HG03558 (cell line): Measurements from ENCODE around the gene IL26.
A peak's percentile ranks its signal among the peaks of the same experiment; 100 is the strongest.
"Not testable (repeated sequence)": the region's sequence is repeated elsewhere in the genome, so short reads cannot be mapped to it uniquely, and the experiment has no call there.

ENCODE experiments used
- ATAC-seq: cut with Tn5 transposase; IDR thresholded peaks from one replicate; pipeline ENCODE4 v1.9.1; 2021; ENCODE audit warnings: moderate number of reproducible peaks; ENCODE audit not compliant: unreplicated experiment; ENCODE audit errors: extremely low read depth

The IL26 gene

DNA sequence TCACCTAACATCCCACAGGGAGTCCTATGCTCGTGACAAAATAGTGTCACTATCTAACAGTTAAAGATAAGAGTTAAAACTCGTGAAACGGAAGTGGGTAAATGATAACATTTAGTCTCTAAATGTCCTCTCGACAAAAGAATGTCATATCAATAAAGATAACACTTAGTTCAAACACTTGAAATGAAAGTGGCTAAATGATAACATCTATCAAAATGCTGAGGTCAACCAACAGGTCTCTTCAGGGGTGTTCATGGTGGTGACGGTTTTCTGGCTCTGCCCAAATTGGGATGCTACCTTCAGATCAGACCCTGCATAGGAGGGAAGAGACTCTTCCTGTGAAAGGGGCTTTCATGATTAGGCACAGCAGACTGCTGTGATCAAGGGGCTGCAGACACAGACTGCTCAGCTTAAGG is 22.1 kb downstream of the IL26 start:
- ATAC-seq: no peak

DNA sequence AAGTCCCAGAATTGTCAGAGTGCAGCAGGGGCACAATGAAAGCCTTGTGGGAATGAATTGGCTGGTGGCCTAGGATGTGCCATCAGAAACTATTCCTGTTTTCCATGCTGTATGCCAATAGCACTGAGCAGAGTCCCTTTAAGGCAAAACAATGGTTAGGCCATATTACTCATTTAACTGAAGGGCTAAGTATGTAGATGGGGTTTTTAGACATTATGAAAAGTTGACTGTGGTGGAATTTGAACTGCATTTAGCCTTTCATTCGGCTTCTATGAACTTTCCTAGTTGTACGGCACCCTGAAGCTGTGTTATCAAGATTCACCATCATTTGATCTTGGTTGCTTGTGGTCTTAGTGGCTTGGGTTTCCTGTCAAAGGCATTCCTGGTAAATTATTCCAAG is 24.8 kb downstream of the IL26 start:
- ATAC-seq: no peak

DNA sequence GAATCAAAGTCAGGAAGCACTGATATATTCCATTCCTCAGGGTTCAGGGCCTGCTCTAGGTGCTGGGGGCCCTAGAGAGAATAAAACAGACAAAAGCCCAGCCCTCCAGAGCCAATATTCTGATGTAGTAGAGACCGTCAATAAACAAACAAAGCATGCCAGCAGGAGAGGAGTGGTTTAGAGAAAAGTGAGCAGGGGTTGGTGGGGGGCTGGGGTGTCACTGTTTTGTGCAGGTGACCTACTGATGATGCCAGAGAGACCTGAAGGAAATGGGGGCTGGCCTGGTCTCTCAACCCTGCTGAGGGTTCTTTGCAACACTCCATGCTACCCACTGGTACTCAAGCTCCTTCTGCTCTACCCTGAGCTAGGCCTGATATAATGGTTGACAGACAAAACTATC is 26.5 kb downstream of the IL26 start:
- ATAC-seq: no peak

DNA sequence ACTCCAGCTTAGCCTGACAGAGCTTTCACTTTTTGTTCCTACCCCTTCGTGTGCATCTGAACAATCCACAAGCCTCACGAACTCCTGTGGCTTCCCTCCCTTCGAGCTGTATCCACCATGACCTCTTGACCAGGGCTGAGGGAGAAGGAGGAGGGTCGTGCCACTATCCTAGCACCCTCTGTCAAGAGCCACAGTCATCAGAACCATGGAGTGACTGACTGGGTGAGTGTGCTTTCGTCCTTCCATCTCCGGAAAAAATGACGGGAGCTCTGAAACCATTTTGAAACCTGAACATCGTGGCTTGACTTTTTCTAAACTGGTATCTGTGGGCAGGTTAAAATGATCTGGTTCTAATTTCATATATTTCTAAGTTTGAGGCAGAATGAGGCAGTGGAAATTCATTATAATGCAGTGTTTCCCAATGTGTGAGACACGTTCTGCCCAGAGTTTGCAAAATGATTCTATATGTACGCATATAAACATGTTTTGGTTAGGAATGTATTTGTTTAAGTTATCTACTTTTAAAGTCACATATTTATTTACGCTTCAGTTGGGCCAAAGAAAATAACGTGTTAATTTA is 27.0 kb downstream of the IL26 start:
- ATAC-seq: no peak

DNA sequence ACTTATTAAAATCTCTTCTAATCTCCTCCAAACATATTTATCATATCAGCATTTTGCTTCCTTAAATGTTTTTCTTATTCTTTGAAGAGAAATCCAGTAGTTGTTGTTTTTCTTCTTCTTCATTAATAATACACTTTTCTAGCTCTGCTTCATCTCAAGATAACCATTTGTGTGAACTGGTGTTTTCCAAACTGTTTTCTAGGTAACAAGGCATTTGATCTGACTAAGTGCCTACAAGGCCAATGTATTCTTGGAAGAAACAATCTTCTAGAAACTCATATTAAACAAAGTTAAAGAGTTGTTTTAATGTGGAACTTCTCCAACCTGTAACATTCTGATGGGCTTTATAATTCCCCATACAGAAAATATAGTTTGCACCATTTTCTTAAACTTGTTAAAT is 35.3 kb downstream of the IL26 start:
- ATAC-seq: no peak

DNA sequence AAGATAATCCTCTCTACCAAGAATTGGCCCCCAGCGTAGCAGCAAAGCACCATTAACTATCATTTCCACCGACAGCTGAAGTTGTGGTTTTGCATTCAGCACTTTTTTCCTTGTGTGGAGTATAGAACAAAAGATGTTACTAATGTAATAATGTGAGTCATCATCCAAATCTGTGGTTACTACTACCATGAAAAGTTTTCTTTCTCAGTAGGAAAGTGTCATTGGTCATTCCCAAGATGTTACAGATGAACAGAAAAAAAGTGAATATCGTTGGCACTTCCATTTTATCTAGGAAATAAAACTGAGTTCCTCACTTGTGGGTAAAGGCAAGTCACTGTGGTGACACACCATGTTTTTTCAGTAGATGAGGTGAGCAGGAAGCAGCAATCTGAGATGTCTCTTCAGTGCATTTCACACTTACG is 35.8 kb downstream of the IL26 start:
- ATAC-seq: no peak

DNA sequence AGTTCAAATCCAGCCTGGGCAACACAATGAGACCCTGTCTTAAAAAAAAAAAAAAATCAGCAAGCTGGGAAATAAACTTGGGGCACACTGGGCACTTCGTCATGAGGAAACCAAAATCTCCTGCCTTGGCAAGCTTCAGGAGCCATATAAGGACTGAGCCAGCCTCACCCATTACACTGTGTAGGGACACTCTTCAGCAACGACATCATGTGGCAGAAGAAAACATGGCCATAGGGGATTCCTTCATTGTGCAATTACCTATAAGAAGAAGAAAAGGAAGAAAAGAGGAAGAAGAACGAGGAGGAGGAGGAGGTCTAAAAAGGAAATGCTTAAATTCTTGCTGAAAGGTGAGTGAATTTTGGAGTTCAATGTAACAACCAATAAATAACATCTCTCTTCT is 40.0 kb downstream of the IL26 start:
- ATAC-seq: no peak

DNA sequence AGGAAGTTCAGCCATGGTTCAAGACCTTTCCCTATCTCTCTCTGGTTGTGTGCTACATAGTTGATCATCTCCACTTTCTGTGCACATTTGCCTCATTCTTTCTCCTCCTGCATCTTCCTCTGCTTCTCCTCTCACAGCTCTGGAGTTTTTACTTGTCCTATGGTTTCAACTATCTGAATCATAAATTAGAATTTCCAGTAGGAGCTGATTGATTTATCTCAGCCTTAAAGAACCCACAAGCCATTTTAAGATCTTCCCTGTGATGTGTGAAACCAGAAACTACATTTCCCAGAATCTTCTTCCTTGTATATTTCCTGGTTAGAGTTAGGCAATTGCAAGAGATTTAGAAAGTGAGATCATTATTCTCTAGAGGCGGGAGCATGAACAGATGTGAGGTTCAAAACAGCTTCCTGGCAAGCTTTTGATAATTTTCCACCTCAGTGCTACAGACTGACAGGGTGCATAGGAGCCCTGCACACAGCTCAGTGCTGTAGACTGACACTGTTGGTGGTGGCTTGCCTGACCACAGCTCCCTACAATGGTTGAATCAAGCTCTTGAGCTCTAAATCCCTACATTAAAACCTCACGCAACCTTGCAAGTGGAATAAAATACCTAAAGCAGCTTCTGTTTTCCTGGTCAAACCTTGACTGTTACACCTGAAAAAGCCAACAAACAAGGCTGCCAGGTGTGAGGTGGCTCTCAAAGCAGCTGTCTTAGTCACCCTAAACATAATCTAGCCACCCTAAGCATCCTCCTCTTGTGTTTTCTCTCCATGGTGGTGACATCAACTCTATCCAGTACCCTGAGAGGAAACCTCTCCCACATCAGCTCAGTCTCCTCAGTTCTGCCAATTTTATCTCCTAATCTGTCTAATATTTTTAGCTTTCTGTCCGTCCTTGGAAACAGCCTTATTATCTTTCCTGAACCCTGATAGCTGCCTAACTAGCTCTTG is 44.5 kb downstream of the IL26 start:
- ATAC-seq: peak; percentile 49

DNA sequence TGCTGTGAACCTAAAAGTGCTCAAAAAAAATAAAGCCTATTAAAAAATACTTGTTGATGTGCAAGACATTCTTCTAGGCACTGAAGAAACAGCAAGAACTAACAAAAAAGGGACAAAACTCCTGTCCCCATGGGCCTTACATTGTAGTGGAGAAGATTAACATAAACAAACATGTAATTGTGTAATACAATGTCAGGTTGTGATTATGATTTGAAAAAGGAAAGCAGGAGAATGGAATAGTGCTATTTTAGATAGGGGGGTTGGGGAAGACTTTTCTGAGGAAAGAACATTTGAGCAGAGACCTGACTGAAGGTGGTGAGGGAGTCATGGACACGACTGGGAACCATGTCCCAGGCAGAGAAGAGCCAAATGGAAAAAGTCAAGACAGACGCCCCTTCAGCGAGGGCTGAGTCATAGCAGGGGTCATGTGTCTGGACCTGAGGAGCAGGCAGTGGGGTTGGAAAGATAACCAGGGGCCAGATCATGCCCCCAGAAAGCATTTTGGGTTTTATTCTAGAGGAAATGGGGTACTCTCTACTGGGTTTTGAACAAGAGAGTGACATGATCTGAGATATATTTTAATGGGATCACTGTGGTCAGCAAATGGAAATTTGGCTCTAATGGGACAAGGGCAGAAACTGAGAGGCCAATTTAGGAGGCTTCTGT is 46.7 kb downstream of the IL26 start:
- ATAC-seq: no peak

DNA sequence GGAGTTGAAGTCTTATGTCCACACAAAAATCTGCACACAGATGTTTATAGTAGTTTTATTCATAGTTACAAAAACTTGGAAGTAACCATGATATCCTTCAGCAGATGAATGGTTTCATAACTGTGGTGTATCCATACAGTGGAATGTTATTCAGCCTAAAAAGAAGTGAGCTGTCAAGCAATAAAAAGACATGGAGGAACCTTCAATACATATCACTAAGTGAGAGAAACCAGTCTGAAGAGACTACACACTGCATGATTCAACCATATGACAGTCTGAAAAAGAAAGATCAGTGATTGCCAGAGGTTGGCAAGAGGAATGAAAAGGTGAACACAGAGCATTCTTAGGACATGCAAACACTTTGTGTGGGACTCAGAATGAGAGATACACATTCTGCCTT is 47.4 kb downstream of the IL26 start:
- no peak for ATAC-seq

DNA sequence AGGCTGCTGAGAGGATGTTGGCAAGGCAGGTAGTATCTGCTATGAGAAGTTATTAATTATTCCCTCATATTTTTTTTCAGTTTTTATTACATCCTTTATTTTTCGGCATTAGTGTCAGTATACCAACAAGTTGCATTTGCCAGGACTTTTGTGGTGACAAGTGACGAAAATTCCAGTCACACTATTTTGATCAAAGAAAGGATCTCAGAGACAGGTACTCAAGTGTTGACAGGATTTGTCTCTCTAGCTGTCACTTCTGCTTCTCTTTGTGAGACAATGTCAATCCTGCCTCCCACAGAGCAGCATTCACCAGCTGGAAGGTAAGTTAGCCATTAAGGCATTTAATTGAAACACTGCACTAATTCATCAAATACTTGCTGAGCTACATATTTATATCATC is 48.0 kb downstream of the IL26 start:
- no peak for ATAC-seq

DNA sequence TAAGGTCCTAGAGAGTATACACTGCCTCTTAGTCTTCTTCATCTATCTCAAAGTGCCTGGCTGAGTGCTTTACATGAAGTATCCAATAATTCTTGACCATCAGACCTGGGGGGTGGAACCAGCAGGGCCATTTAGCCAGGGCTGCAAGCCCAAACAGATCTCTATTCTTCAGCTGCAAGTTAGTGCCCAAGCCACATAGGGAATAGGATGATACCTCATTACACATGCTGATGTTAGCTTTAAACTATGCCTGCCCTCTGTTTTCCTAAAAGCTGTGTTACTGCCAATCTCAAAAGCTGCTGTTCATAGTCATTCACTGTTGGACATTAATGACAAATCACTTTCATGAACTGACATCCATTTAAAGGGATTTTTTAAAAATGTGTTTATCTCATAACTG is 49.4 kb downstream of the IL26 start:
- ATAC-seq: no peak

DNA sequence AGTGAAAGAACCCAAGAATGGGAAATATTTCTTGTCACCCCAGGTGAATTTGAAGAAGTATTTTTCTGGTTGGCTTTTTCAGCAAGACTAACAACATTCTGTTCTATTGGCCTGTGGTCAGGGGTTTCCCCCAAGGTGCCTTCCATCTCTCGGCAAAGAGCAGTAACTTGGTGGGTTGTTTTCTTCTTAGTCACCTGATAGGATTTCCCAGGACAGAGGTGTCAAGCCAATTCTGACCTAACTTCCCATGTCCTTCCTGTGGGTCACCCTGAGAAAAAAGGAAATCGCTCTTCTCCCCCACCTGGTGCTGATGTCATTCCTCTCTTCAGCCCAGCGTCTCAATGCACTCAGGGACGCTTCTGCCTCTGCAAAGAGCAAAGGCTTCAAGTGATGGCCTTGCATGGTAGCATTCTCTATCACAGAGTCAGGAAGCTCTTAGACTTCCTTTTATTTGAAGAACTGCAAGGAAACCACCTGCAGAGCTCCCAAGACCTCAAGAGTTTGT is 50.0 kb downstream of the IL26 start:
- ATAC-seq: peak; percentile 75

DNA sequence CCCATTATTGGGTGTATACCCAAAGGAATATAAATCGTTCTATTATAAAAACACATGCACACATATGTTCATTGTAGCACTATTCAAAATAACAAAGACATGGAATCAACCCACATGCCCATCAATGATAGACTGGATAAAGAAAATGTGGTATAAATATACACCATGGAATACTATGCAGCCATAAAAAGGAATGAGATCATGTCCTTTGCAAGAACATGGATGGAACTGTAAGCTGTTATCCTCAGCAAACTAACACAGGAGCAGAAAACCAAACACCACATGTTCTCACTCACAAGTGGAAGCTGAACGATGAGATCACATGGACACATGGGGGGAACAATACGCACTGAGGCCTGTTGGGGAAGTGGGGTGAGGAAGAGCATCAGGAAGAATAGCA is 50.8 kb downstream of the IL26 start:
- ATAC-seq: not testable (repeated sequence)

DNA sequence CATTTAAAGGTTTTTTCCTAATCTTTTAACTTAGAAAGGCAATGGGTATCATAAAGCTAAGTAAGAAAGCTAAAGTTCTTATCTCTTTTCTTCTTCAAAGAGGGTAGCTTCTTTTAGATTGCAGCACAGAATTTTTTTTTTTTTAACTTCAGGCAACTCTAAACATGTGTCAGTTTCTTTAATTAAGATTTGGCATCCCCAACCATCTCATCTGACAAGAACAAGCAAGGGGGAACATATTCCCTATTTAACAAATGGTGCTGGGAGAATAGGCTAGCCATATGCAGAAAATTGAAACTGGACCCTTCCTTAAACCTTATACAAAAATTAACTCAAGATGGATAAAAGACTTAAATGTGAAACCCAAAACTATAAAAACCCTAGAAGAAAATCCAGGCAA is 51.8 kb downstream of the IL26 start:
- ATAC-seq: no peak

DNA sequence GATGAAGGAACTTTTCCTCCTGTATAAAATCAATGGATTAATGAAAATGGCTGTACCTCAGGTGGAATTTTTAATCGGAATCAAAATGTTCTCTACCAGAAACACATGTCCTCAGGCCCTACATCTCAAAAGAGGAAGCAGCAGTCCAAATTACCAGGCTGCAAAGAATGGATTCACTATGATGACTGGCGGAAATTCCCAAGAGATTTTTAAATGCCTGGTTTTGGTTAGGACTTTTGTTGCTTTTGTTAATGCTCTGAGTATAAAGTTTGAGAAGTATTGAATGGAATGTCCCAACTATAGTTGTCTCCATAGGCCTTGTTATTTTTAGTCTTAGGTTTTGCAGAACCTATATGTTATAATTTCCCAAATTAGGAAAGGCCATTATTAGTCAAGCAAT is 54.9 kb downstream of the IL26 start:
- ATAC-seq: no peak

DNA sequence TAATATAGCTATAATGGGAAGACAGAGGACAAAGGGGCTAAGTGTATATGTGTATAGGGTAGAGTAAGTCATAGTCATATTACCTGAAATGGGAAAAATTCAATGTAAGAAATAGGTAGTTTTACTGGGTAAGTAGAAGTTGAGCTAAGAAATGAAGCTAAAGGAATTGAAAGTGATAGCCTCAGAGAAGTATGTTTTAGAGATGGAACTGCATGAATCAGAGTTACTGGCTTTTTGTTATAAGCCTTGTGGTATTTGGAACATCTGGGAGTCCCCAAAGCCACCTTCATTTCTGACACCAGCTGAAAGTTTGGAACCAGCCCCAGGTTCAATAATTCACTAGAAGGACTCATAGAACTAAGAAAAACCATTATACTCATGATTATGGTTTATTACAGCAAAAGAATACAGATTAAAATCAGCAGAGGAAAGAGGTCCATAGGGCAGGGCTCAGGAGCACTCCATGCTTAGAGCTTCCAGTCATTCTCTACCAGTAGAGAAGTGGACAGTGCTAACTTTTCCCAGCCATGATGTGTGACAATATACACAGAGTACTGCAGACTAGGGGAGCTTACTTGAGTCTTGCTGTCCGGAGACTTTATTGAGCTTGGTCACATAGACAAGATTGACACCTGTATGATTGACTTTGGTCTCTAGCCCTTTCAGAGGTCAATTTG is 56.3 kb downstream of the IL26 start:
- no peak for ATAC-seq

DNA sequence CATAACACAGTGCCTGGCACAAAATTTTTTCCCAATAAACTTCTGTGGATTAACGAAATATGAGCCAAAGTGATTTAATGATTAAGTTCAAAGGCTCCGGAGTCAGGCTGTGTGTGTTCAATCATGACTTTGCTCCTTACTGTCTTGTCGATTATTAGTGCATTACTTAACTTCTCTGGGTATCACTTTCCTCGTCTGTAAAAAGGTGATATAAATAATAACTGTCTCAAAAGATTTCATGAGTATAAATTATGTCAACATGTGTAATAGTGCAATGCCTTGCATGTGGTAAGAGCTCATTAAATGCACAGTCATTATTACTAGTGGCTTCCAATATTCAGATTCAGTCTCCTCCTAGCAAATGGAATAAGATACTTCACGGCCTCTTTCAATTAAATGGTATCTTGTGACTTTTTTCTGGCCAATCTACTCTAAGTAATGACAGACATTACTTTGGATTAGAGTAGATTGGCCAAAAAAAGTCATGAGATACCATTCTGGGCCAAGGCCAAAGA is 59.2 kb downstream of the IL26 start:
- no peak for ATAC-seq

DNA sequence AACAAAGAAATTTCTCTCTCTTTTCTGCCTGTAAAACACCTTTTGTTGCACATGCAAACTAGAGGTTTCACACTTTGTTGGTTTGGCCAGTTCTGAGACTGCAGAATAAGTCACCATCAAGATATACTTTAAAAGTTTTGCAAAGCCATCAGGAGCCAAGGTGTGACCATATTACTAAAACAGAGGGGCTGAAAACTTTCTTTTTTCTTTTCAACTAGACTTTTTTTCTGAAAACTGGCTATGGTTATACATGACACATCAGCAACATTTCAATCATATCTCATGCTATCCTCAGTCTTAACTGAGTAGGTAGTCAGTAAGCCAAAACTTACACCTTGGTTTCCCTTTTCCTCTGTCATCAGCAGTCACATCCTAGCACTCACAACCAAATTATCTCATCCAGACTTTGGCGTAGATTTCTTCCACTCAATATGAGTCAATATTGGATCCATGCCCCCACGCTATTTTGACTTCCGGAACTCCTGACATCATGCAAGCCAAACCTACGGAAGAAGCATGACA is 62.0 kb downstream of the IL26 start:
- ATAC-seq: no peak

DNA sequence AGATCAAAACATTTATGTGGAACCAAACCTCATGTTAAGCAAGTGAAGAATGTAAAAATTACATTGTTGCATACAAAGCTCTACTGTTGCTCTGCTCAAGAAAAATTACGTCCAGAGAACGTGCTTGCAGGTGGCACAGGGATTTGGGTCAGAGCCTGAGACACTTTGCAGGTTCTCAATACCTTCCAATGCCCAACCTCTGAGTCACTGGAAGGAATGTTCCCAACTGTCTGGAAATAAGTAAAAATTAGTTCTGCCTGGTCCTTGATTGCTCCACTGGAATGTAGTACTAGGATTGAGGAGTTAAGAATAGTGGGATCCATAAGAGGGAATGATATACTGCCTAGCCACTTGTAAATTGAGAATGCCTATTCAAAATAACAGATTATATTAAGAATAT is 63.2 kb downstream of the IL26 start:
- ATAC-seq: no peak
